NCI-H146 treated with DMSO at 0.1 percent for 48 hours (cell line): Measurements from ENCODE around the gene RBM8A.
"Not testable (repeated sequence)": the region's sequence is repeated elsewhere in the genome, so short reads cannot be mapped to it uniquely, and the experiment has no call there.

Source experiments
- DNase-seq: peaks from one replicate; lab custom pipeline; 2025; ENCODE audit not compliant: unreplicated experiment; lab: John Stamatoyannopoulos, UW

Gene RBM8A

DNA sequence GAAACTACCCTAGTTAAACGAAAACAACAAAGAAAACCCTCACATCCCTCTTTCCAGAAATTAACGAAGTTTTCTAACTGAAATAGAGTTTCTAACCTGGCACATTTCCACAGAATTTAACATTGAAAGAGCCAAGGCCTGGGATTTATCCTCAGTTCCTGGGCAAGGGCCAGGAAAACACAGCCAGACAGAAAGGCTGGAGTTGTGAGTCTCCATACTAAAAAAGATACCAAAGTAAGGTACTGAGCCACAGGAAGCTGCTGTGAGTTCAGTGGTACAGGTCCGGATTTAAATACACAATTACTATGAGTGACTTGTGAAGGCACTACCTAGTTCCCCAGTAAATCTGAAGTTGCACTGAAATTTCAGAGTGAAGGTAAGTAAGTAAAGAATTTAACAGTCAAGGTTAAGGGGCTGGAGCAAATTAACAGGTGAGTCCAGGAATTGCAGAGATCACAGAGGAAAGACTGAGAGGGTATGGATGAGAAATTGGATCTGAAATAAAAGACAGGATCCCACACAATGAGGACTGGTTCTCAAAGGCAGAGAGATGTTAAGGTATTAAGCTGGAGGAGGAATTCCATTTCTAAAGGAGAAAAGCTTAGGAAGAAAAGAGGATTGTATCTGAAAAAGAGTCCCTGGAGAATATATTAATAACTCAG, 29.6 kb upstream of the RBM8A start:
- DNase-seq, result no peak

- no peak for DNase-seq
These were observed 29.1 kb upstream of the RBM8A start for GRCh38 chr1:145956361-145956760.

DNA sequence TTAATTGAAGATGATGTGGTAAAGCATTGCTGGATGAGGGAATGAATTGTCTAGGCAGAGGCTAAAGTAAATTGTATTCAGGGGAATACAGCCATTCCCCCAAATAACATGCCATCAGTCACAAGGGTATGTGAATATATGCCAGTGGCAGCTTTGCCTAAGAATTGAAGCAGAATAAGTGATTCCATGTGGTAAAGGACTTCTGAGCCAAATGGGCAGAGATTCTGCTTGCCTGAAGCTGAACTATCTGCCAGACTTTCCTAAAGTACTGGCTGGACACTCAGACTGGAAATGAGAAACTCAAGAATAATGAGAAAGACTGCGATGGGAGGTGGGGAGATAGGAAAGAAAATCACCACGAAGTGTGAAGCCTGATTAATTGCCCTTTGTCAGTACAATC, 28.2 kb upstream of the RBM8A start:
- DNase-seq, result no peak

GRCh38 chr1:145953861-145954260, 26.6 kb upstream of the RBM8A start:
- no peak for DNase-seq

- DNase-seq, result no peak
These were observed 25.6 kb upstream of the RBM8A start for GRCh38 chr1:145952903-145953302.

GRCh38 chr1:145951526-145951925, 24.2 kb upstream of the RBM8A start:
- no peak for DNase-seq

- no peak for DNase-seq
These were observed 21.9 kb upstream of the RBM8A start for GRCh38 chr1:145949219-145949618.

GRCh38 chr1:145947551-145947950, 20.3 kb upstream of the RBM8A start:
- DNase-seq, result no peak

- no peak for DNase-seq
These were observed 19.2 kb upstream of the RBM8A start for GRCh38 chr1:145946477-145946986.

GRCh38 chr1:145944532-145944931, 17.2 kb upstream of the RBM8A start:
- DNase-seq, result no peak

- DNase-seq, result no peak
These were observed 15.6 kb upstream of the RBM8A start for GRCh38 chr1:145942871-145943270.

- no peak for DNase-seq
These were observed 15.1 kb upstream of the RBM8A start for GRCh38 chr1:145942405-145942804.

DNA sequence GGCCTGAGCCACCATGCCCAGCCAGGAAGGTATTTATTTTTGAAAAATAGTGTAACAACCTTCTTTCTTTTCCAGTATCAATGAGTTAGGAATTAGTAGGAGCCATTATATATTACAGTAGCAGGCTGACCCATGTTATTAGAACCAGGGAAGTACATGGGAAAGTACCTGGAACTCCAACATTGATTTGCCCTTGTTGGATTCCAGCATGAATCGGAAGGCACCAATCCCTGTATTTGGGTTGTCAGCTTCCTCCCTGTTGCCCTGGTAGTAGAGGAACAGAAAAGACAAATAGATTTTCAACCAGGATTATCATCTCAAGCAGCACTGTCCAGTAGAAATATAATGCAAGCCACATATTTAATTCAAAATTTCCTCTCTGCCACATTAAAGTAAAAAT, 10.2 kb upstream of the RBM8A start:
- no peak for DNase-seq

GRCh38 chr1:145936247-145936646, 9.0 kb upstream of the RBM8A start:
- no peak for DNase-seq

- DNase-seq, result no peak
These were observed 8.4 kb upstream of the RBM8A start for GRCh38 chr1:145935708-145936107.

- DNase-seq, result not testable (repeated sequence)
These were observed 5.3 kb upstream of the RBM8A start for GRCh38 chr1:145932522-145933009.

DNA sequence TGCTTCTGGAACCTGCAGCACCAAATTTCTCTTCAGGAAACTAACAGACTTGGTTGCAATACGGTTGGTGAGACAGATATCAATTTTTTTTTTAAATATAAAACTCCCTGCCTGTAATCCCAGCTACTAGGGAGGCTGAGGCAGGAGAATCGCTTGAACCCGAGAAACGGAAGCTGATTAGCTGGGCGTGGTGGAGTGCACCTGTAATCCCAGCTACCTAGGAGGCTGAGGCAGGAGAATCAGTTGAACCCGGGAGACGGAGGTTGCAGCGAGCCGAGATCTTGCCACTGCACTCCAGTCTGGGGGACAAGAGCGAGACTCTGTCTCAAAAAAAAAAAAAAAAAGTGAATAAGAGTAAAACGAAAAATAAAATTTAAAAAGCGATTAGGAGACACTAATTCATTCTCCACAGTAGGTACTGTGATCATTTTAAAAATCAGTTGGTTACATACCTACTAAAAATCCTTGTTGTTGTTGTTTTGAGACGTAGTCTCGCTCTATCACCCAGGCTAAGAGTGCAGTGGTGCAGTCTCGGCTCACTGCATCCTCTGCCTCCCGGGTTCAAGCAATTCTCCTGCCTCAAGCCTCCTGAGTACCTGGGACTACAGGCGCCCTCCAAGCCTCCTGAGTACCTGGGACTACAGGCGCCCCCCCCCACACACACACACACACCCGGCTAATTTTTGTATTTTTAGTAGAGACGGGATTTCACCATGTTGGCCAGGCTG, 796 bp upstream of the RBM8A start:
- DNase-seq, result no peak

DNA sequence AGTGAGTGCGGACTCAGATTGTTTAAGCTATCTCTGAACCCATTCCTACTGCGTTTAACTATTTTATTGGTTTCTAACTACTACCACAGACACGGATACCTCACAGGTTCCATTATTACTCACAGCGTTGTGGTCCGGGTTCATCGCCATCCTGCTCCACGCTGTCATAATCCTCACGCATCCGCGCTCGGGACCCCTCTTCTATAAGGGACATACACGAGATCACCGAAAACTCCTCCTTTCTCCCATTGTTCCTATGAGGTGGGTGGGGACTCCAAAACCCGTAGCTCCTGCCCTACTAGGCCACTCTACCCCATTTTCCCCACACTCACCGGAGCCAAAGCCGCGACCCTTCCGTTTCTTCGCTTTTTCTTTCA, 610 bp downstream of the RBM8A start:
- DNase-seq, result no peak

- DNase-seq, result no peak
These were observed 5.0 kb downstream of the RBM8A start for GRCh38 chr1:145922266-145922665.

- not testable (repeated sequence) for DNase-seq
These were observed 7.0 kb downstream of the RBM8A start for GRCh38 chr1:145920297-145920696.

GRCh38 chr1:145918992-145919939, 8.0 kb downstream of the RBM8A start:
- peak; percentile 69 for DNase-seq
